H4 (cell line): ENCODE results near the gene USP37. TPM values are rescaled to one million over a fixed set of nuclear protein-coding genes. Genes with fewer than 3 reads are reported as not detected.
"Not testable (repeated sequence)": the region's sequence is repeated elsewhere in the genome, so short reads cannot be mapped to it uniquely, and the experiment has no call there.

ENCODE experiments used
- DNase-seq: peaks from one replicate; pipeline ENCODE4 v3.0.0-alpha.2; 2015; ENCODE audit warnings: low spot score
- total RNA-seq: library from RNA; depleted of rRNA; stranded (reverse); fragments of >200 nt; shearing (Covaris generic); gene quantifications from 2 replicates; pipeline ENCODE4 v1.2.3, GENCODE V29; 2014

Gene USP37
- total RNA-seq, 1 experiment from 2014 or later = 7.6 TPM

GRCh38 chr2:218547978-218548377 is 20.2 kb downstream of the USP37 start:
- no peak for DNase-seq

DNA sequence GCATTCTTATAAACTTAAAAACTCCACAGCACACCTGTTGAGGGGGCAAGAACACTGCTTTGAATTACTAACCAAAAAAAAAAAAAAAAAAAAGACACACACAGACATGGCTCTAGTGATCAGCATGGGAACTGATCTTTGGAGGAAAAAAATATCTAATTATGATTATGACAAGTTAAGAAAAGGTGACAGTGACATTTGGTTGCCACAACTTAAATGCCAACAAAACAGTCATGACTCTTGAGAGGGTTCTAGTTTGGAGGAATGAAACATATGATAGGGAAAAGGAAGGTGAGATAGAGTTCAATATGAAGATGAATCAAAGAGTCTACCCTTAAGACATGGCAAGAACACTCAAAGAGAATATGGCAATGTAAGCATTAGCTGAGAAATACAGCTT is 20.6 kb downstream of the USP37 start:
- DNase-seq = no peak

DNA sequence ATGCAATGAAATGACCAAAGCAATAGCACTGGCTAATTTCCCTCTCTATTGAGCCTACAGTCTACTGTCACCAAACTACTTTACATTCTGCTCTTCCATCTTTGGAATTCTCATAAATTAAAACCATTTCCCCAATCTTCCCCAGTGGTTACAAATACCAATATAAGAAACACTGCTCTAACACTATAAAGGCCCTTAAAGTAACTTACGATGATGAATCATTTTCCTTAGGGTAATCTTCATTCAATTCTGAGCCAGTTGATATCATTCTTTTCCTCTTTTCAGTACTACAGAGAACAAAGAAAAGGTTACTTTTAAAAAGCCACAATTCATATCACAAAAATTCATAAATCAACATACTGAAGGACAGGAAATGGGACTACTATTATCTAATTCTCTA is 22.1 kb downstream of the USP37 start:
- DNase-seq = no peak

DNA sequence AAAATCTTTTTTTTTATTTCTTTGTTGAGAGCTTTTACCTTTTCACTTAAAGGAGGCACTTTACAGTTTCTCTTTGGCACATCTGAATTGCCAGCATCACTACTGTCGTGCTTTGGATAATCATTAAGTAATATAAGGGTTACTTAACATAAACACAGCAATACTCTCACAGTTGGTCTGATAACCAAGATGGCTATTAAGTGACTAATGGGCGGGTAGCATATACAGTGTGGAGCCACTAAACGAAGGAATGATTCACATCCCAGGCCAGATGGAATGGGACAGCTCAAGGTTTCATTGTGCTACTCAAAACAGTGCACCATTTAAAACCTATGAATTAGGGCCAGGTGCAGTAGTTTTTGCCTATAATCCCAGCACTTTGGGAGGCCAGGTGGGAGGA is 28.1 kb downstream of the USP37 start:
- no peak for DNase-seq

- no peak for DNase-seq
Observed at GRCh38 chr2:218536804-218537494, 31.2 kb downstream of the USP37 start.

- no peak for DNase-seq
Observed at GRCh38 chr2:218529990-218530389, 38.2 kb downstream of the USP37 start.

DNA sequence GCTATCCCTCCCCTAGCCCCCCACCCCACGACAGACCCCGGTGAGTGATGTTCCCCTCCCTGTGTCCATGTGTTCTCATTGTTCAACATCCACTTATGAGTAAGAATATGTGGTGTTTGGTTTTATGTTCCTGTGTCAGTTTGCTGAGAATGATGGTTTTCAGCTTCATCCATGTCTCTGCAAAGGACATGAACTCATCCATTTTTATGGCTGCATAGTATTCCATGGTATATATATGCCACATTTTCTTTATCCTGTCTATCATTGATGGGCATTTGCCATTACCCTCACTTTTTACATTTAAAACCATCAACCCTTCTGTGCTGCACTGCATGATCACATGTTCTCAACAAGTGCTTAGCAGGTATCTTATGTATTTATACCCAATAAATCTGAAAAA is 39.7 kb downstream of the USP37 start:
- not testable (repeated sequence) for DNase-seq

- no peak for DNase-seq
Observed at GRCh38 chr2:218523651-218524050, 44.5 kb downstream of the USP37 start.

DNA sequence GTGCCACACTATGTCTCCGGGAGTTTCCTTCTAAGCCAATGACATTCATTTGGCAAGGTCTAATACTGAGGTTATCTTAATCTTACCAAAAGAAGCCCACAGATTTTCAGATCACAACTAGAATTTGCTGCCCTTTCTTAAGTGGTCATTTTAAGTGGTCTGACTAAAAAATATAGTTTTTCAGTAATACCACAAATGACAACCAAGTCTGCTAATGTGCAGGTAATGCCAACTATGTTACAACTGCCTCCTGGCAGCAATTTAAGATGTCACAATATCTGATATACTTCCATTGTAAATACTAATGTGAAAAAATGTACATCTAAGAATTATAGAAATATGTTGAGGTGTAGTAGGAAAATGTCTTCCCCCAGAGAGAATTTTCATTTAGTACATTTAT is 49.3 kb downstream of the USP37 start:
- no peak for DNase-seq

GRCh38 chr2:218517434-218518206 is 50.5 kb downstream of the USP37 start:
- DNase-seq = no peak

- no peak for DNase-seq
Observed at GRCh38 chr2:218516614-218517013, 51.5 kb downstream of the USP37 start.

DNA sequence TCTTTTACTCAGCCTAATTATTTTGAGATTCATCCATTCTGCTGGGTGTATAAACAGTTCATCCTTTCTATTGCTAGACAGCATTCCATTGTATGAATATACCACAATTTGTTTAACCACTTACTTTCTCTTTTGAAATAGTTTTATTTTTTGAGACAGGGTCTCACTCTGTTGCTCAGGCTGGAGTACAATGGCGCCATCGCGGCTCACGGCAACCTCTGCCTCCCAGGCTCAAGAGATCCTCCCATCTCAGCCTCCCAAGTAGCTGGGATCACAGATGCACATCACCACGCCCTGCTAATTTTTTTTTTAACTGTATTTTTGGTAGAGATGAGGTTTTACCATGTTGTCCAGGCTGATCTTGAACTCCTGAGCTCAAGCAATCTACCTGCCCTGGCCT is 54.5 kb downstream of the USP37 start:
- no peak for DNase-seq

DNA sequence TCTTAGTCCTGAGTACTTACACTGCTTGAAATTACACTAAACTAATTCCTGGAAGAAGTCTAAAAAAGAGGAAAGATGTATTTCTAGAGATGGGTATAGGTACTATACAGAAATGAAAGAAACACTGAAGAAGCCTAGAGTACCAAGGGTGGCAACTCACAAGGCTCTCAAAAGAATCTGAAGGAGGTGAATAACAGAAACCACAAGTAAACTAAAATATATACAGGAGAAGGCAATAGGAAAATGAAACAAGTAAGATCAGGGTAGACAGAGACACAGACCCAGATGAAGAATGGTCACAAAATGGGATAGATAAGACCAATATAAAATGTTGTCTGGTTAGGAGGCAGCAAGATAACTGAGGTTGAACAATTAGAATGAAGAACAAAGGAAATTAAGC is 59.9 kb downstream of the USP37 start:
- no peak for DNase-seq

- DNase-seq = no peak
Observed at GRCh38 chr2:218505754-218506371, 62.3 kb downstream of the USP37 start.

GRCh38 chr2:218501665-218502064 is 66.5 kb downstream of the USP37 start:
- no peak for DNase-seq

DNA sequence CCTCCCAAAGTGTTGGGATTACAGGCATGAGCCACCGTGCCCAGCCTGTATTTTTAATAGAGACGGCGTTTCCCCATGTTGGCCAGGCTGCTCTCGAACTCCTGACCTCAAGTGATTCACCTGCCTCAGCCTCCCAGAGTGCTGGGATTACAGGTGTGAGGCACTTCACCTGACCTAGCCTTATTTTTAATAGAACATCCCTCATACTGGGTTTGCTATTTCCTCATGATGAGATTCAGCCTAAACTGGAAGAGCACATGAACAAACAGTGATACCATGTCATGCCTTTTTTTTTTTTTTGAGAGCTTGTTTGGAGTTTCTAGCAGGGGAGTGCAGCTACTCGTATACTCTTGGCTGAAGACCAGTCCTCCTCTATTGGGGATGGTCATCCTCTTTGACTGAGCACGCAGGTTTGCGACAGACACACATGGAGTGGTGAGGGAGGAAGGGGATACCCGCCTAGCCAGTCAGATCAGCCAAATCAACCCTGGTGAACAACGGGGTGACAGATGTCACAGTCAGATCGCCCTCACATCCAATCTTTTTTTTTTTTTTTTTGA is 67.6 kb downstream of the USP37 start:
- DNase-seq = no peak

DNA sequence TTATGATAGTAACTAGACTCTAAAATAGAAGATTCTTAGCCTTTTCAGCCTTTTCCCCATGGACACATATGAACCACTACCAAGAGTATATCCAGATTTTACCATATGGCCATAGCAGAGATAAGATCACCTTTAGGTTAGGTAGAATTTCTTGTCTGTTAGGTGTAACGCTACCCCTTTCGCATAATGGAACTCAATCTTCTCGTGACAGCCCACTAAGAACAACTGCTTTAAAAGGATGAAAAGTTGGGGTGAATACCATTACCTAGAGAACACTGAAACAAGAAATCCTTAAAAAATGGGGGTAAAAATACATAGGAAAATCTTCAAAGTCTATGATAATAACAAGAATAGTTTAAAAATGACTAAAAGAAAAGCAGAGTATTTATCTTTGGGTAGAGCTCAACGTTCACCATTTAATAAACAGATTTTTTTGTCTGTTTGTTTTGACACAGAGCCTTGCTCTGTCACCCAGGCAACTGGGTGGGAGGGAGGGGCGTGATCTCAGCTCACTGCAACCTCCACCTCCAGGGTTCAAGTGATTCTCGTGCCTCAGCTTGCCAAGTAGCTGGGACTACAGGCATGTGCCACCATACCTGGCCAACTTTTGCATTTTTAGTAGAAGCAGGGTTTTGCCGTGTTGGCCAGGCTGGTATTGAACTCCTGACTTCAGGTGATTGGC is 82.0 kb downstream of the USP37 start:
- no peak for DNase-seq

GRCh38 chr2:218482651-218483050 is 85.5 kb downstream of the USP37 start:
- DNase-seq = no peak

DNA sequence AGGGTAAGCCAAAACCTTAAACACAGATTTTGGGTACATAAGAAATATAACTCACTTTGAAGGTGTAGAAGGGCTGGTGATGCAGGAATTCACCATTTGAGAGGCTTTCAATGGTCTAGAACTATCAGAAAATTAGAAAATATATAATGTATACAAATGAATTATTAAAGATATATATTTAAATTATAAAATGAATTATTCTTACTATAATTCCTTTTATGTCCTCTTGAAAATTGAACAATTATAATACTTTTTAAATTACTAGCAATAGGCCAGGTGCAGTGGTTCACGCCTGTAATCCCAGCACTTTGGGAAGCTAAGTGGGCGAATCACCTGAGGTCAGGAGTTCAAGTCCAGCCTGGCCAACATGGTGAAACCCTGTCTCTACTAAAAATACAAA is 88.6 kb downstream of the USP37 start:
- no peak for DNase-seq

- no peak for DNase-seq
Observed at GRCh38 chr2:218478544-218478943, 89.6 kb downstream of the USP37 start.

GRCh38 chr2:218477247-218477646 is 90.9 kb downstream of the USP37 start:
- DNase-seq = no peak

DNA sequence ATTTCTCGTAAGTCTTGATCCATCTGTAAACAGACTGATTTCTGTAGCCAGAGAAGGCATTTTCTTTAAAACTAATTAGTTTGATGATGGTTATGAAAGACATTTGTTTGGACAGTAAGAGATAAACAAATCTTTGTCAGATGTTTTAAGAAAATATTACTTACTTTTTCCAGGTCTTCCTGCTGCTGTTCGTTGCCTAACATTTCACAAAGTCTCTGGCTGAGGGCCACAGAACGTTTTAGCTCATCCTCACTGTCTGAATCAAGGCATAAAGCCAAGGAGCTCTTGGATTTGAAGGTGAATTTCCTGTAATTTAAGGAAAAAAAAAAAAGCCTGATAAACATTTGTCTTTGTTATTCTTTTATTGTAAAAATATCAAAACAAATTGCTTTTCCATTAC is 91.5 kb downstream of the USP37 start:
- DNase-seq = no peak
